ENCODE results near the gene CHPT1.

DNA sequence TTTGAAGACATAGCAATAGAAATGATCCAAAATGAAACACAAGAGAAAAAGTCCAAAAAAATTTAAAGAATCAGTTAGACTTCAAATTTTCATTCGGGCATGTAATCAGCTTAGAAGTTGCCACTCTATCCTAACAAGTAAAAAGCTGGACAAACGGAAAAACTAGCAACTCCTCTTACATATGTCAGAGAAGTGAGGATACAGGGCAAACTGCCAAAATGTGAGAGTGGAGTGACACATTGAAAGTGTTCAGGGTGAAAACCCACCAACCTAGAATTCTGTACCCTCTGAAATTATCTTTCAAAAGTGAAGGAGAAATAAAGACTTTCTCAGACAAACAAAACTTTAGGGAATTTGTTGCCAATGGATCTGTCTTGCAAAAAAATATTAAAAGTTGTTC lies 42.0 kb upstream of the CHPT1 start:
- TF ChIP-seq EP300 (IDR thresholded peaks at IDR 0.05), result no peak
- TF ChIP-seq, protein P1, sequence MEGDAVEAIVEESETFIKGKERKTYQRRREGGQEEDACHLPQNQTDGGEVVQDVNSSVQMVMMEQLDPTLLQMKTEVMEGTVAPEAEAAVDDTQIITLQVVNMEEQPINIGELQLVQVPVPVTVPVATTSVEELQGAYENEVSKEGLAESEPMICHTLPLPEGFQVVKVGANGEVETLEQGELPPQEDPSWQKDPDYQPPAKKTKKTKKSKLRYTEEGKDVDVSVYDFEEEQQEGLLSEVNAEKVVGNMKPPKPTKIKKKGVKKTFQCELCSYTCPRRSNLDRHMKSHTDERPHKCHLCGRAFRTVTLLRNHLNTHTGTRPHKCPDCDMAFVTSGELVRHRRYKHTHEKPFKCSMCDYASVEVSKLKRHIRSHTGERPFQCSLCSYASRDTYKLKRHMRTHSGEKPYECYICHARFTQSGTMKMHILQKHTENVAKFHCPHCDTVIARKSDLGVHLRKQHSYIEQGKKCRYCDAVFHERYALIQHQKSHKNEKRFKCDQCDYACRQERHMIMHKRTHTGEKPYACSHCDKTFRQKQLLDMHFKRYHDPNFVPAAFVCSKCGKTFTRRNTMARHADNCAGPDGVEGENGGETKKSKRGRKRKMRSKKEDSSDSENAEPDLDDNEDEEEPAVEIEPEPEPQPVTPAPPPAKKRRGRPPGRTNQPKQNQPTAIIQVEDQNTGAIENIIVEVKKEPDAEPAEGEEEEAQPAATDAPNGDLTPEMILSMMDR (IDR thresholded peaks at IDR 0.05), result no peak
